ENCODE results near the gene CALD1.

GRCh38 chr7:134842062-134842461 is 62.6 kb downstream of the CALD1 start:
- TF ChIP-seq CTCF (IDR thresholded peaks at IDR 0.05) (no peak), POLR2A (IDR thresholded peaks at IDR 0.05) (no peak), POLR2AphosphoS5 (IDR thresholded peaks at IDR 0.05) (no peak)
